ENCODE data around the gene MAPKAP1. TPM values are rescaled to one million over a fixed set of nuclear protein-coding genes. Genes with fewer than 3 reads are reported as not detected.

Gene MAPKAP1
- total and polyA plus RNA-seq, 9 of the 15 experiments (the other 6 are each of a cell fraction or from before 2014, with no cell fraction given): 2.6 to 82.1 (median 61.1) TPM

- TF ChIP-seq REST (IDR thresholded peaks at IDR 0.05; ENCODE audit: borderline replicate concordance) (peak; percentile 82), REST (CRISPR knock-in tag; IDR thresholded peaks at IDR 0.05; ENCODE audit: low read depth) (no peak), DEAF1 (CRISPR knock-in tag; IDR thresholded peaks at IDR 0.05) (no peak), ZNF347 (CRISPR knock-in tag; IDR thresholded peaks at IDR 0.05; ENCODE audit: low read depth) (no peak), POU5F1 (IDR thresholded peaks at IDR 0.05; ENCODE audit: borderline replicate concordance, low read depth, low read length, partially characterized antibody) (no peak), ZNF668 (CRISPR knock-in tag; IDR thresholded peaks at IDR 0.05) (no peak), ZC3H8 (IDR thresholded peaks at IDR 0.05) (0 out of 2 replicates have a peak, but pooled peaks have one; percentile 58), ZNF431 (CRISPR knock-in tag; IDR thresholded peaks at IDR 0.05) (no peak), SIX5 (IDR thresholded peaks at IDR 0.05; ENCODE audit: borderline replicate concordance in 1 of 2, insufficient read depth in 1 of 2, low read depth in 1 of 2, low read length in 2 of 2) (no peak), ZNF316 (IDR thresholded peaks at IDR 0.05) (peak; percentile 11; the same call in 1 of the 2 replicates), CBFB (CRISPR knock-in tag; IDR thresholded peaks at IDR 0.05) (peak; percentile 59; the same call in 1 of the 2 replicates), ZNF41 (CRISPR knock-in tag; conservative IDR thresholded peaks at IDR 0.05) (no peak), ZNF785 (CRISPR knock-in tag; IDR thresholded peaks at IDR 0.05) (no peak), ZNF324 (CRISPR knock-in tag; IDR thresholded peaks at IDR 0.05) (no peak), RBM15 (IDR thresholded peaks at IDR 0.05; ENCODE audit: insufficient read depth, low read length) (no peak), ARID2 (IDR thresholded peaks at IDR 0.05) (0 out of 2 replicates have a peak, but pooled peaks have one; percentile 30), SIN3A (IDR thresholded peaks at IDR 0.05; ENCODE audit: borderline replicate concordance in 2 of 2, control insufficient read depth in 1 of 2, low read depth in 2 of 2, low read length in 2 of 2) (no peak), FOXA3 (CRISPR knock-in tag; conservative IDR thresholded peaks at IDR 0.05 in 1 of 2, IDR thresholded peaks at IDR 0.05 in 1 of 2) (no peak)
Observed at GRCh38 chr9:125409637-125410521, 297.1 kb downstream of the MAPKAP1 start (continued).

Data from K562 (cell line).